Mesenchymal stem cell (in vitro differentiated cells and primary cell): ENCODE data around the gene RNF227.

Source experiments
- DNase-seq: peaks from one replicate; pipeline ENCODE4 v3.0.0-alpha.2; 2013
- H2AFZ ChIP-seq: one replicate; pipeline ENCODE4 v1.6.1; 2013; ENCODE audit warnings: low read depth, mild to moderate bottlenecking, control low read depth, inconsistent platforms, low read length, moderate library complexity
- H2AK5ac ChIP-seq: 2 replicates; pipeline ENCODE4 v1.6.1; 2013; ENCODE audit warnings: low read length, moderate library complexity, mild to moderate bottlenecking, inconsistent platforms; ENCODE audit not compliant: severe bottlenecking
- H2BK120ac ChIP-seq: one replicate; pipeline ENCODE4 v1.6.1; 2013; ENCODE audit warnings: low read depth, mild to moderate bottlenecking, inconsistent platforms, low read length, moderate library complexity
- H2BK12ac ChIP-seq, 2 experiments: one replicate each; pipeline ENCODE4 v1.6.1; 2013; ENCODE audit warnings: inconsistent platforms in 2 of 2, low read length in 2 of 2, mild to moderate bottlenecking in 2 of 2, moderate library complexity in 2 of 2, control low read depth in 1 of 2
- H2BK15ac ChIP-seq: one replicate; pipeline ENCODE4 v1.6.1; 2013; ENCODE audit warnings: mild to moderate bottlenecking, low read depth, inconsistent platforms; ENCODE audit not compliant: poor library complexity, severe bottlenecking
- H2BK5ac ChIP-seq: 2 replicates; pipeline ENCODE4 v1.6.1; 2013; ENCODE audit warnings: low read depth, mild to moderate bottlenecking, low read length, control low read depth, inconsistent platforms; ENCODE audit not compliant: poor library complexity, severe bottlenecking
- H3K14ac ChIP-seq, 2 experiments: one replicate each; pipeline ENCODE4 v1.6.1; 2013; ENCODE audit warnings: inconsistent platforms in 2 of 2, low read length in 2 of 2, control low read depth in 1 of 2, mild to moderate bottlenecking in 1 of 2, moderate library complexity in 1 of 2
- H3K18ac ChIP-seq, 2 experiments: one replicate each; pipeline ENCODE4 v1.6.1; 2013; ENCODE audit warnings: inconsistent platforms in 2 of 2, low read length in 2 of 2, control low read depth in 1 of 2, low read depth in 1 of 2, mild to moderate bottlenecking in 1 of 2
- H3K23ac ChIP-seq, 2 experiments: one replicate each; pipeline ENCODE4 v1.6.1; 2013; ENCODE audit warnings: inconsistent platforms in 2 of 2, low read length in 2 of 2, mild to moderate bottlenecking in 2 of 2, moderate library complexity in 2 of 2, control low read depth in 1 of 2
- H3K27ac ChIP-seq: 2 replicates; pipeline ENCODE4 v1.5.1; 2013; ENCODE audit warnings: mild to moderate bottlenecking, moderate library complexity, low read length, control low read depth, inconsistent platforms; ENCODE audit not compliant: poor library complexity, severe bottlenecking
- H3K27me3 ChIP-seq, 2 experiments: 2 replicates each; pipeline versions ENCODE4 v1.6.1 to v1.7.0; 2013; ENCODE audit warnings: low read length in 2 of 2, mild to moderate bottlenecking in 2 of 2, moderate library complexity in 2 of 2, control low read depth in 1 of 2, inconsistent platforms in 1 of 2; ENCODE audit not compliant: control insufficient read depth in 1 of 2, insufficient read depth in 1 of 2
- H3K36me3 ChIP-seq, 2 experiments: 2 replicates each; pipeline versions ENCODE4 v1.6.1 to v1.7.0; 2013; ENCODE audit warnings: low read length in 2 of 2, control low read depth in 1 of 2, inconsistent platforms in 1 of 2, low read depth in 1 of 2, mild to moderate bottlenecking in 1 of 2; ENCODE audit not compliant: insufficient read depth in 2 of 2, control insufficient read depth in 1 of 2
- H3K4ac ChIP-seq, 2 experiments: one replicate each; pipeline ENCODE4 v1.6.1; 2013; ENCODE audit warnings: inconsistent platforms in 2 of 2, low read length in 2 of 2, mild to moderate bottlenecking in 2 of 2, moderate library complexity in 2 of 2, control low read depth in 1 of 2, low read depth in 1 of 2
- H3K4me1 ChIP-seq: 2 replicates; pipeline ENCODE4 v1.6.1; 2013; ENCODE audit warnings: low read depth, low read length, control low read depth; ENCODE audit not compliant: control insufficient read depth, insufficient read depth
- H3K4me2 ChIP-seq: 2 replicates; pipeline ENCODE4 v1.6.1; 2013; ENCODE audit warnings: low read length, mild to moderate bottlenecking, inconsistent platforms; ENCODE audit not compliant: poor library complexity, severe bottlenecking
- H3K4me3 ChIP-seq, 2 experiments: 2 replicates each; pipeline versions ENCODE4 v1.5.1 to v1.7.0; 2013; ENCODE audit warnings: low read length in 2 of 2, mild to moderate bottlenecking in 2 of 2, control low read depth in 1 of 2, low read depth in 1 of 2; ENCODE audit not compliant: insufficient read depth in 1 of 2
- H3K79me1 ChIP-seq: replicated peaks from 2 replicates; pipeline ENCODE4 v1.6.1; 2013; ENCODE audit warnings: mild to moderate bottlenecking, control low read depth, low read length, inconsistent platforms; ENCODE audit not compliant: poor library complexity, severe bottlenecking
- H3K9ac ChIP-seq: 2 replicates; pipeline ENCODE4 v1.7.0; 2013; ENCODE audit warnings: mild to moderate bottlenecking, low read length, moderate library complexity
- H3K9me3 ChIP-seq: 2 replicates; pipeline ENCODE4 v1.7.0; 2013; ENCODE audit warnings: mild to moderate bottlenecking, low read length; ENCODE audit not compliant: control insufficient read depth
- H4K8ac ChIP-seq: one replicate; pipeline ENCODE4 v1.6.1; 2013; ENCODE audit warnings: inconsistent platforms, mild to moderate bottlenecking, low read length, moderate library complexity
- H4K91ac ChIP-seq: one replicate; pipeline ENCODE4 v1.6.1; 2013; ENCODE audit warnings: mild to moderate bottlenecking, low read length, inconsistent platforms
- WGBS: methylation state at CpG from one replicate; pipeline ENCODE4 v1.1.7; 2013; ENCODE audit warnings: mixed read lengths; 5-methylcytosine and 5-hydroxymethylcytosine counted together

The RNF227 gene

GRCh38 chr17:7884581-7885366, 31.3 kb downstream of the RNF227 start:
- Histone ChIP-seq H3K14ac (peak overlapping the region in 1 of 2 experiments; percentile 50), H3K4me3 (peak overlapping the region; percentile 70 to 94), H3K4me2 (no peak overlapping the region), H3K79me1 (peaks cover 4% of the 10 kb centered on the region), H2BK5ac (peak overlapping the region; percentile 93), H3K9ac (peak overlapping the region; percentile 91), H2BK120ac (peak overlapping the region; percentile 100), H3K18ac (peak overlapping the region; percentile 95 to 96), H2AK5ac (no peak overlapping the region), H3K9me3 (no peaks in the 10 kb centered on the region), H3K27me3 (no peaks in the 10 kb centered on the region), H4K8ac (peak overlapping the region; percentile 94), H2BK12ac (no peak overlapping the region), H2BK15ac (peak overlapping the region; percentile 95), H4K91ac (peak overlapping the region; percentile 90), H3K4ac (peak overlapping the region; percentile 72 to 97), H2AFZ (no peak overlapping the region), H3K27ac (peak overlapping the region; percentile 66), H3K23ac (no peak overlapping the region), H3K4me1 (peaks cover 22% of the 10 kb centered on the region), H3K36me3 (peaks cover 4 to 28% of the 10 kb centered on the region in 2 experiments)
- peak; percentile 8 for DNase-seq
- WGBS = no CpG with 5 or more reads among the region's 100 CpGs

- Histone ChIP-seq H4K91ac (no peak overlapping the region), H3K18ac (peak overlapping the region in 1 of 2 experiments; percentile 52), H3K23ac (no peak overlapping the region), H3K4me2 (peak overlapping the region; percentile 66), H3K9ac (peak overlapping the region; percentile 86), H2BK12ac (no peak overlapping the region), H3K4me3 (peak overlapping the region in 1 of 2 experiments; percentile 65), H3K4me1 (peaks cover 15% of the 10 kb centered on the region), H3K27me3 (no peaks in the 10 kb centered on the region), H2BK120ac (no peak overlapping the region), H4K8ac (no peak overlapping the region), H3K36me3 (peaks cover 4 to 37% of the 10 kb centered on the region in 2 experiments), H3K14ac (no peak overlapping the region), H3K27ac (peak overlapping the region; percentile 53), H3K4ac (peak overlapping the region in 1 of 2 experiments; percentile 30), H3K9me3 (no peaks in the 10 kb centered on the region), H3K79me1 (peaks cover 6% of the 10 kb centered on the region), H2BK15ac (no peak overlapping the region), H2AK5ac (no peak overlapping the region), H2AFZ (no peak overlapping the region), H2BK5ac (no peak overlapping the region)
- no CpG with 5 or more reads among the region's 3 CpGs for WGBS
- DNase-seq = peak; percentile 44
Measured at GRCh38 chr17:7883781-7884386, 32.2 kb downstream of the RNF227 start.

GRCh38 chr17:7882629-7883028, 33.5 kb downstream of the RNF227 start:
- Histone ChIP-seq H2BK120ac (no peak overlapping the region), H2BK5ac (no peak overlapping the region), H3K4me2 (no peak overlapping the region), H3K9me3 (no peaks in the 10 kb centered on the region), H4K91ac (no peak overlapping the region), H2BK12ac (no peak overlapping the region), H3K36me3 (peaks cover 4 to 45% of the 10 kb centered on the region in 2 experiments), H4K8ac (peak overlapping the region; percentile 62), H3K23ac (no peak overlapping the region), H3K27me3 (no peaks in the 10 kb centered on the region), H3K14ac (no peak overlapping the region), H3K4me3 (peak overlapping the region in 1 of 2 experiments; percentile 65), H3K4me1 (peaks cover 6% of the 10 kb centered on the region), H3K9ac (peak overlapping the region; percentile 86), H3K79me1 (peaks cover 7% of the 10 kb centered on the region), H3K4ac (peak overlapping the region in 1 of 2 experiments; percentile 24), H3K27ac (no peak overlapping the region), H2AK5ac (no peak overlapping the region), H2AFZ (no peak overlapping the region), H2BK15ac (no peak overlapping the region), H3K18ac (peak overlapping the region in 1 of 2 experiments; percentile 9)
- WGBS = 89% methylated on average over 2 of the region's 3 CpGs
- no peak for DNase-seq

- H3K4me3 ChIP-seq = no peak overlapping the region
- no peak overlapping the region for H2BK12ac ChIP-seq
- H2BK120ac ChIP-seq = no peak overlapping the region
- H2BK15ac ChIP-seq = no peak overlapping the region
- DNase-seq = no peak
- no peak overlapping the region for H2AFZ ChIP-seq
- H2BK5ac ChIP-seq = no peak overlapping the region
- no peak overlapping the region for H3K4me2 ChIP-seq
- no peaks in the 10 kb centered on the region for H3K9me3 ChIP-seq
- peaks cover 6% of the 10 kb centered on the region for H3K4me1 ChIP-seq
- peak overlapping the region in 1 of 2 experiments; percentile 13 for H3K18ac ChIP-seq
- WGBS = 100% methylated on average over 3 of the region's 7 CpGs
- no peak overlapping the region for H2AK5ac ChIP-seq
- peaks cover 4 to 50% of the 10 kb centered on the region in 2 experiments for H3K36me3 ChIP-seq
- no peak overlapping the region for H4K91ac ChIP-seq
- no peak overlapping the region for H3K4ac ChIP-seq
- peaks cover 7% of the 10 kb centered on the region for H3K79me1 ChIP-seq
- no peak overlapping the region for H3K9ac ChIP-seq
- H4K8ac ChIP-seq = no peak overlapping the region
- H3K14ac ChIP-seq = peak overlapping the region in 1 of 2 experiments; percentile 35
- H3K27ac ChIP-seq = no peak overlapping the region
- H3K27me3 ChIP-seq = no peaks in the 10 kb centered on the region
- peak overlapping the region in 1 of 2 experiments; percentile 9 for H3K23ac ChIP-seq
Measured at GRCh38 chr17:7882068-7882467, 34.0 kb downstream of the RNF227 start.
